HepG2 (cell line): ENCODE measurements around the gene SECTM1. TPM values are rescaled to one million over a fixed set of nuclear protein-coding genes. Genes with fewer than 3 reads are reported as not detected.
A peak's percentile ranks its signal among the peaks of the same experiment; 100 is the strongest.

Experiments
- CBX2 ChIP-seq, 2 experiments: fragments of 200-600 bp in 1 of 2; sonication (generic); formaldehyde crosslinking in 1 of 2; IDR thresholded peaks; 2 replicates each; pipeline versions ENCODE4 v1.7.0 to v1.8.1; 2018 to 2022; ENCODE audit warnings: low read depth in 2 of 2, low read length in 1 of 2, mild to moderate bottlenecking in 1 of 2, missing genetic modification reagents in 1 of 2
- GATAD1 ChIP-seq: IDR thresholded peaks from 2 replicates; pipeline ENCODE4 v1.6.1; 2016; ENCODE audit warnings: missing genetic modification reagents, missing compliant biosample characterization
- SNAPC4 ChIP-seq: sonication (generic); formaldehyde crosslinking; IDR thresholded peaks from 2 replicates; pipeline ENCODE4 v1.4.0; 2020; ENCODE audit warnings: mild to moderate bottlenecking, missing genetic modification reagents
- TCF12 ChIP-seq, 2 experiments: fragments of 450-650 bp in 1 of 2; sonication (generic) in 1 of 2; formaldehyde crosslinking in 1 of 2; IDR thresholded peaks; 2 replicates each; pipeline versions ENCODE4 v1.6.1 to v1.8.0; 2017 to 2022; ENCODE audit warnings: antibody characterized with exemption in 1 of 2, mild to moderate bottlenecking in 1 of 2, missing genetic modification reagents in 1 of 2, moderate library complexity in 1 of 2
- TFDP2 ChIP-seq: sonication (generic); formaldehyde crosslinking; IDR thresholded peaks from 2 replicates; pipeline ENCODE4 v1.4.0; 2020; ENCODE audit warnings: missing genetic modification reagents
- THAP9 ChIP-seq: sonication (generic); formaldehyde crosslinking; IDR thresholded peaks from 2 replicates; pipeline ENCODE4; 2020; ENCODE audit warnings: missing genetic modification reagents, mild to moderate bottlenecking, borderline replicate concordance
- TRIM24 ChIP-seq: sonication (generic); formaldehyde crosslinking; IDR thresholded peaks from 2 replicates; pipeline ENCODE4 v1.8.0; 2022; ENCODE audit warnings: mild to moderate bottlenecking, missing genetic modification reagents
- ZBTB14 ChIP-seq: sonication (generic); formaldehyde crosslinking; IDR thresholded peaks from 2 replicates; pipeline ENCODE4 v1.4.0; 2020; ENCODE audit warnings: missing genetic modification reagents
- ZBTB20 ChIP-seq: sonication (generic); formaldehyde crosslinking; IDR thresholded peaks from 2 replicates; pipeline ENCODE4 v1.8.1; 2023; ENCODE audit warnings: missing genetic modification reagents, low read depth, mild to moderate bottlenecking, borderline replicate concordance
- ZGPAT ChIP-seq: IDR thresholded peaks from 2 replicates; pipeline ENCODE4 v1.6.1; 2016; ENCODE audit warnings: mild to moderate bottlenecking
- ZNF598 ChIP-seq: sonication (generic); formaldehyde crosslinking; IDR thresholded peaks from 2 replicates; pipeline ENCODE4 v1.5.1; 2020; ENCODE audit warnings: mild to moderate bottlenecking, missing genetic modification reagents, borderline replicate concordance
- ZNF768 ChIP-seq: sonication (generic); formaldehyde crosslinking; IDR thresholded peaks from 2 replicates; pipeline ENCODE4 v1.4.0; 2020; ENCODE audit warnings: missing genetic modification reagents
- ZNF770 ChIP-seq: sonication (generic); formaldehyde crosslinking; IDR thresholded peaks from 2 replicates; pipeline ENCODE4 v1.5.0; 2020; ENCODE audit warnings: mild to moderate bottlenecking, missing genetic modification reagents
- polyA plus RNA-seq, 8 experiments: library from polyadenylated mRNA; depleted of rRNA in 3 of 8; stranded (reverse) in 7 of 8; unstranded in 1 of 8; fragments of >200 nt; fragmentation: Illumina TruSeq in 4 of 8; extraction: Trizol in 4 of 8; gene quantifications; 2 replicates each; pipeline versions ENCODE4 v1.2.1 to v1.2.3, GENCODE V29; 2011 to 2016; ENCODE audit warnings: low read depth in 4 of 8, missing spikeins in 1 of 8, mixed read lengths in 1 of 8; ENCODE audit not compliant: insufficient read depth in 1 of 8
- total RNA-seq, 5 experiments: library from RNA; depleted of rRNA; stranded (reverse); fragments of >200 nt; fragmentation: Illumina TruSeq; extraction: Trizol; gene quantifications; 2 replicates each; pipeline ENCODE4 v1.2.3, GENCODE V29; 2016; ENCODE audit warnings: low read depth in 1 of 5

SECTM1 gene
- total and polyA plus RNA-seq, 2 of the 13 experiments (the other 11 are each of a cell fraction or from before 2014, with no cell fraction given), result 3.5 to 5.3 TPM

- no peak for TF ChIP-seq SNAPC4 (CRISPR knock-in tag)
- 0 out of 2 replicates have a peak, but pooled peaks have one; percentile 59 for TF ChIP-seq ZNF598 (CRISPR knock-in tag)
- peak; percentile 64; the same call in 1 of the 2 replicates for TF ChIP-seq ZGPAT
- TF ChIP-seq ZBTB20 (CRISPR knock-in tag), result no peak
- TF ChIP-seq GATAD1 (CRISPR knock-in tag), result peak; percentile 53
- TF ChIP-seq TFDP2 (CRISPR knock-in tag), result no peak
- no peak for TF ChIP-seq CBX2 (IDR thresholded peaks at IDR 0.05; ENCODE audit: low read depth, low read length)
- TF ChIP-seq CBX2 (CRISPR knock-in tag; IDR thresholded peaks at IDR 0.05; ENCODE audit: low read depth), result no peak
- TF ChIP-seq TCF12 (IDR thresholded peaks at IDR 0.05), result no peak
- TF ChIP-seq TCF12 (CRISPR knock-in tag; IDR thresholded peaks at IDR 0.05), result no peak
- TF ChIP-seq ZNF770 (CRISPR knock-in tag), result peak; percentile 55; the same call in 1 of the 2 replicates
- no peak for TF ChIP-seq TRIM24 (CRISPR knock-in tag)
- peak; percentile 25; the same call in 1 of the 2 replicates for TF ChIP-seq THAP9 (CRISPR knock-in tag)
- TF ChIP-seq ZBTB14, result no peak
- peak; percentile 69; the same call in 1 of the 2 replicates for TF ChIP-seq ZNF768 (CRISPR knock-in tag)
These were observed 32.8 kb downstream of the SECTM1 start (continued) for GRCh38 chr17:82300707-82301270.
